HG03066 (cell line): Measurements from ENCODE around the gene CD37.
"Not testable (repeated sequence)": the region's sequence is repeated elsewhere in the genome, so short reads cannot be mapped to it uniquely, and the experiment has no call there.

ENCODE experiments used
- ATAC-seq: cut with Tn5 transposase; IDR thresholded peaks from one replicate; pipeline ENCODE4 v1.9.1; 2021; ENCODE audit warnings: low read depth; ENCODE audit not compliant: unreplicated experiment

Gene CD37

GRCh38 chr19:49335071-49335783 is at the start of gene CD37:
Gene CD37, plus strand, starts transcription at chr19:49335406. Its CDS starts 135 bp downstream, at chr19:49335541.
- no peak for ATAC-seq

GRCh38 chr19:49287141-49287770 is 48.0 kb upstream of the CD37 start:
- no peak for ATAC-seq

GRCh38 chr19:49288205-49288604 is 47.0 kb upstream of the CD37 start:
- not testable (repeated sequence) for ATAC-seq

GRCh38 chr19:49289286-49289685 is 45.9 kb upstream of the CD37 start:
- not testable (repeated sequence) for ATAC-seq

GRCh38 chr19:49290517-49290916 is 44.7 kb upstream of the CD37 start:
- ATAC-seq = no peak

- ATAC-seq = no peak
Observed at GRCh38 chr19:49294401-49294800, 40.8 kb upstream of the CD37 start.

GRCh38 chr19:49295208-49295880 is 39.9 kb upstream of the CD37 start:
- ATAC-seq = no peak

GRCh38 chr19:49297403-49297802 is 37.8 kb upstream of the CD37 start:
- no peak for ATAC-seq

GRCh38 chr19:49298653-49299052 is 36.6 kb upstream of the CD37 start:
- not testable (repeated sequence) for ATAC-seq

- no peak for ATAC-seq
Observed at GRCh38 chr19:49301165-49301865, 33.9 kb upstream of the CD37 start.

GRCh38 chr19:49301866-49302252 is 33.3 kb upstream of the CD37 start:
- ATAC-seq = no peak

- ATAC-seq = not testable (repeated sequence)
Observed at GRCh38 chr19:49306734-49307133, 28.5 kb upstream of the CD37 start.

GRCh38 chr19:49309087-49309486 is 26.1 kb upstream of the CD37 start:
- ATAC-seq = no peak

- no peak for ATAC-seq
Observed at GRCh38 chr19:49315111-49315510, 20.1 kb upstream of the CD37 start.

GRCh38 chr19:49316284-49316683 is 18.9 kb upstream of the CD37 start:
- no peak for ATAC-seq

- ATAC-seq = no peak
Observed at GRCh38 chr19:49318296-49318695, 16.9 kb upstream of the CD37 start.

GRCh38 chr19:49324801-49325576 is 10.2 kb upstream of the CD37 start, which contains the start of gene SLC6A16:
Gene SLC6A16, minus strand, starts transcription at chr19:49325191. Its CDS starts 13,844 bp downstream, at chr19:49311347.
- ATAC-seq = no peak

- ATAC-seq = not testable (repeated sequence)
Observed at GRCh38 chr19:49325756-49326155, 9.4 kb upstream of the CD37 start.

GRCh38 chr19:49326165-49326704 is 9.0 kb upstream of the CD37 start:
- no peak for ATAC-seq
